GM10266 (cell line): ENCODE data around the gene STARD3.

Experiments used
- DNase-seq: peaks from one replicate; pipeline ENCODE4 v3.0.0; 2012; ENCODE audit errors: extremely low spot score
- TF ChIP-seq, protein P1 (sequence below): IDR thresholded peaks from 2 replicates; pipeline ENCODE4 v1.5.1; 2012; ENCODE audit warnings: mild to moderate bottlenecking, low read depth; ENCODE audit not compliant: control insufficient read depth, insufficient read depth; ENCODE audit errors: missing control alignments

The STARD3 gene

GRCh38 chr17:39624313-39624712, 12.6 kb upstream of the STARD3 start:
- DNase-seq = no peak
- TF ChIP-seq, protein P1, sequence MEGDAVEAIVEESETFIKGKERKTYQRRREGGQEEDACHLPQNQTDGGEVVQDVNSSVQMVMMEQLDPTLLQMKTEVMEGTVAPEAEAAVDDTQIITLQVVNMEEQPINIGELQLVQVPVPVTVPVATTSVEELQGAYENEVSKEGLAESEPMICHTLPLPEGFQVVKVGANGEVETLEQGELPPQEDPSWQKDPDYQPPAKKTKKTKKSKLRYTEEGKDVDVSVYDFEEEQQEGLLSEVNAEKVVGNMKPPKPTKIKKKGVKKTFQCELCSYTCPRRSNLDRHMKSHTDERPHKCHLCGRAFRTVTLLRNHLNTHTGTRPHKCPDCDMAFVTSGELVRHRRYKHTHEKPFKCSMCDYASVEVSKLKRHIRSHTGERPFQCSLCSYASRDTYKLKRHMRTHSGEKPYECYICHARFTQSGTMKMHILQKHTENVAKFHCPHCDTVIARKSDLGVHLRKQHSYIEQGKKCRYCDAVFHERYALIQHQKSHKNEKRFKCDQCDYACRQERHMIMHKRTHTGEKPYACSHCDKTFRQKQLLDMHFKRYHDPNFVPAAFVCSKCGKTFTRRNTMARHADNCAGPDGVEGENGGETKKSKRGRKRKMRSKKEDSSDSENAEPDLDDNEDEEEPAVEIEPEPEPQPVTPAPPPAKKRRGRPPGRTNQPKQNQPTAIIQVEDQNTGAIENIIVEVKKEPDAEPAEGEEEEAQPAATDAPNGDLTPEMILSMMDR = no peak

DNA sequence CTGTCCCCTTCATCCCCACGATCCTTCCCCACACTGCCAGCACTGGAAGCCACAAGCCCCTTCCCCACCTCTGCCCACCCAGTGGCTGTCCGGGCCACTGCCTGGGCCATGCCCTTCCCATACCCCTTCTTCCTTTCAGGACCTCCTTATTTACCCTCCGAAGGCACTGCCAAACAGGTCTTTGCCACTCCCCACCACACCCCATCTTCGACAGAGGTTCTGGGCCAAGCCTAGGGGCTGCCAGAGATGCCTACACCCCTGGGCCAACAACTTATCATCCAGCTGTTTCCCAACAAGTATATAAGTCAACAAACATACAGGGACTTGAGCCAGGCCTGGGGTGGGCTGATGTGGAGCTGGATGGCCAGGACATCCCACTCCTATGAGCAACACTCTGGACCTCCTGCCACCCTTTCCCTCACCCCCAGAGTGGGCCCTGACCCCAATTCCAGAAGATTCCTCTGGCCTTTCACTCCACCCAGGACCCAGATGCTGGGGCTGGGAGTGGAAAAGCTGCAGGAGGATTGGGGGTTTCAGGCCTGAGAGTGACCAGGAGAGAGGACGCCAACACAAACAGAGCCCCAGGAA, 11.7 kb upstream of the STARD3 start:
- no peak for DNase-seq
- TF ChIP-seq, protein P1 = no peak

DNA sequence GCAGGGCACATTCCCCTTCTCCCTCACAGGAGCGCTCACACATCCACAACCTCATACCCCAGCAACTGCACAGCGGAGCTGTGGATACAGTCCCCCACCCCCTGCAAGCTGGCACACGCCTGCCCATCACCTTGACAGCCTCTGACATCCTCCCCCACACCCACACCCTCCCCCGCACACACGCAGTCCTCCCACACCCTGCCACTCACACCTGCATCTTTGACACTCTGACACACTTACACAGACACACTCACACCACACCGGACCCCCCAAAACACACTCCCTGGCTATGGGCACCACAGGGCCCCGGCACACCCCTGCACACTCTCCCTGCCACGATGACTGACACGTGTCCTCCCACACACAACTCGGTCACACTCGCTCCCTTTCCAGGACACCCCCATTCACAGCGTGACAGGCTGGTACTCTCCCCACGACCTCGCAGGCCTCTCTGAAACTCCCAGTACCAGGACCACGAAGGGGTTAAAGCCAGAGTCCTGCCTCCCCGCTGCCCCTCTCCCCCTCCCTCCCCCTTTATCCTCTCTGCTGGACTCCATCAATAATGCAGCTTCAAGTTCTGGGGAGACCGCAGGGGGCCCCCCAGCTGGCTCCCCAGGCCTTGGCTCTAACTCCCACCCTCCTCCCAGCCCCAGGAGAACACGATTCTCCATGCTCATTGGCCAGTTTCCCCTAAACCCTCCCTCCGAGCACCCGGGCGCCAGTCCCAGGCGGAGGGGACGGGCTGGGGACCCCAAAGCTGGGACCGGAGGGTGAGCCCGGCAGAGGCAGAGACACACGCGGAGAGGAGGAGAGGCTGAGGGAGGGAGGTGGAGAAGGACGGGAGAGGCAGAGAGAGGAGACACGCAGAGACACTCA, 10.5 kb upstream of the STARD3 start, which contains the start of gene PPP1R1B:
Gene PPP1R1B, plus strand, starts transcription at position 782 of the 876 bp plus-strand sequence. CDS start 441 bp downstream, outside the sequence.
- TF ChIP-seq, protein P1 = no peak
- DNase-seq = no peak

- no peak for DNase-seq
Measured at GRCh38 chr17:39627047-39627711, 9.8 kb upstream of the STARD3 start.

GRCh38 chr17:39627712-39628516, 9.0 kb upstream of the STARD3 start:
- TF ChIP-seq, protein P1 = no peak
- no peak for DNase-seq

More at GRCh38 chr17:39627047-39627711, 9.8 kb upstream of the STARD3 start:
- TF ChIP-seq, protein P1 = no peak

DNA sequence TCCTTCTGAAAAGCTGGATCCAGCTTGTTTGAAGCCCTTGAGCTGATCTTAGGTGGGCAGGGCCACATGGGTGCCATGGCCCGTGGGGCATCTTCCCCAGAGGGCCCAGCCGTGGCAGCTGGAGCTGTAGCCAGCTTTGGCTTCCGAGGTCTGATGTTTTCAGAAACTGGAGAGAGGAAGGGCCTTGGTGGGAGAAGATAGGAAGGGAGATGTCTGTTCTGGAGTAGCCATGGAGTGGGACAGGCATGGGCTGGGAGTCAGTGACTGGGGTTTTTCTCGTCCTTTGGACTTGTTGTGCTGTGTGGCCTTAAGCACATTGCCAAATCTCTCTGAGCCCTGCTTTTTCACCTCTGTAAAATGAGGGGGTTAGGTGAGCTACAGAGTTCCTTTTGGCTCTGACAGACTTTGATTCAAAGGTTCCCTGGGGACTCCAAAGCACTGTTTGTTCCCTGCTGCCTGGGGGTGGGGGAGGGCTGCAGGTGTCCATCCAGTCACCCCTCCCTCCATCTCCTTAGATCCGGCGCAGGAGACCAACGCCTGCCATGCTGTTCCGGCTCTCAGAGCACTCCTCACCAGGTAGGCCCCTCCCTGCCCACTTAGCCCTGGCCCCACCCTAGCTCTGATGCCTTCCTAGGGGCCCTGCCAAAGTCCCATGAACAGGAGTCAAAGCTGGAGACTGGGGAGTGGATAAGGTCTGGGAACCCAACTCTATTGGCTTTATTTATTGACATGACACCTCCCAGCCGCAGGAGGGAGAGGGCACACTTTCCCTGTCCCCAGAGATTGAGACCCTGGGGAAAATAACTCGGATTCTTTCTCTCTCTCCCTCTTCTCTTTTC, 8.1 kb upstream of the STARD3 start:
- TF ChIP-seq, protein P1 = no peak
- DNase-seq = no peak
